BLaER1 treated with 17β-estradiol and CSF1 and Interleukin-3, amounts not matched to agents 10 nM and 100 nM (cell line): ENCODE results near the gene FUBP3.
"Not testable (repeated sequence)": the region's sequence is repeated elsewhere in the genome, so short reads cannot be mapped to it uniquely, and the experiment has no call there.

ENCODE experiments used
- H3K27ac ChIP-seq, 11 experiments: shearing (Covaris generic); formaldehyde crosslinking; 2 replicates each; pipeline ENCODE4 v1.8.1; 2022
- H3K27me3 ChIP-seq, 11 experiments: shearing (Covaris generic); formaldehyde crosslinking; 2 replicates each; pipeline ENCODE4 v1.8.1; 2022
- H3K36me3 ChIP-seq, 11 experiments: shearing (Covaris generic); formaldehyde crosslinking; 2 replicates each; pipeline ENCODE4 v1.8.1; 2022
- H3K4me1 ChIP-seq, 10 experiments: shearing (Covaris generic); formaldehyde crosslinking; 2 replicates each; pipeline ENCODE4 v1.8.1; 2022
- H3K4me2 ChIP-seq, 11 experiments: shearing (Covaris generic); formaldehyde crosslinking; 2 replicates each; pipeline ENCODE4 v1.8.1; 2022
- H3K4me3 ChIP-seq, 10 experiments: shearing (Covaris generic); formaldehyde crosslinking; 2 replicates each; pipeline ENCODE4 v1.8.1; 2022
- H3K9ac ChIP-seq, 11 experiments: shearing (Covaris generic); formaldehyde crosslinking; 2 replicates each; pipeline ENCODE4 v1.8.1; 2022
- H3K9me3 ChIP-seq, 11 experiments: shearing (Covaris generic); formaldehyde crosslinking; replicated peaks in 1 of 11; 2 replicates each; pipeline ENCODE4 v1.8.1; 2022
- H4K20me1 ChIP-seq, 11 experiments: shearing (Covaris generic); formaldehyde crosslinking; 2 replicates each; pipeline ENCODE4 v1.8.1; 2022
- Cebpa-rat ChIP-seq, 11 experiments: shearing (Covaris generic); IDR thresholded peaks; 2 replicates each; pipeline ENCODE4 v1.8.1; 2022

The FUBP3 gene

GRCh38 chr9:130549093-130549735, 30.2 kb upstream of the FUBP3 start:
- H3K27me3 ChIP-seq: no peaks in the 10 kb centered on the region
- no peaks in the 10 kb centered on the region for H3K36me3 ChIP-seq
- H3K27ac ChIP-seq: no peak overlapping the region
- no peak overlapping the region for H3K9ac ChIP-seq
- H3K4me1 ChIP-seq: peaks cover 0 to 8% (median 2%) of the 10 kb centered on the region in 10 experiments; a peak in 13 of 20 replicates
- no peak overlapping the region for H3K4me2 ChIP-seq
- H3K9me3 ChIP-seq: peaks cover 0 to 10% (median 7%) of the 10 kb centered on the region in 11 experiments; a peak in 17 of 22 replicates
- TF ChIP-seq Cebpa-rat (IDR thresholded peaks at IDR 0.05): no peak
- H3K4me3 ChIP-seq: no peak overlapping the region
- no peaks in the 10 kb centered on the region for H4K20me1 ChIP-seq

GRCh38 chr9:130554606-130555005, 24.8 kb upstream of the FUBP3 start:
- Histone ChIP-seq H3K4me1 (peaks cover 0 to 10% (median 6%) of the 10 kb centered on the region in 10 experiments; a peak in 6 of 20 replicates), H4K20me1 (no peaks in the 10 kb centered on the region), H3K4me3 (no peak overlapping the region), H3K27me3 (no peaks in the 10 kb centered on the region), H3K9ac (no peak overlapping the region), H3K27ac (no peak overlapping the region), H3K4me2 (no peak overlapping the region), H3K36me3 (no peaks in the 10 kb centered on the region), H3K9me3 (peaks cover 0 to under 1% (median 0%) of the 10 kb centered on the region in 11 experiments; a peak in 4 of 22 replicates)
- no peak for TF ChIP-seq Cebpa-rat (IDR thresholded peaks at IDR 0.05)

GRCh38 chr9:130555061-130555460, 24.3 kb upstream of the FUBP3 start:
- Histone ChIP-seq H4K20me1 (no peaks in the 10 kb centered on the region), H3K9ac (no peak overlapping the region), H3K27me3 (no peaks in the 10 kb centered on the region), H3K27ac (no peak overlapping the region), H3K4me3 (no peak overlapping the region), H3K36me3 (no peaks in the 10 kb centered on the region), H3K9me3 (no peaks in the 10 kb centered on the region), H3K4me2 (no peak overlapping the region), H3K4me1 (peaks cover 0 to 13% (median 6%) of the 10 kb centered on the region in 10 experiments; a peak in 7 of 20 replicates)
- no peak for TF ChIP-seq Cebpa-rat (IDR thresholded peaks at IDR 0.05)

GRCh38 chr9:130555968-130556367, 23.4 kb upstream of the FUBP3 start:
- Histone ChIP-seq H3K9me3 (no peaks in the 10 kb centered on the region), H3K36me3 (no peaks in the 10 kb centered on the region), H3K27ac (no peak overlapping the region), H3K27me3 (no peaks in the 10 kb centered on the region), H3K4me3 (no peak overlapping the region), H3K4me2 (no peak overlapping the region), H4K20me1 (no peaks in the 10 kb centered on the region), H3K4me1 (peaks cover 0 to 22% (median 13%) of the 10 kb centered on the region in 10 experiments; a peak in 18 of 20 replicates), H3K9ac (no peak overlapping the region)
- TF ChIP-seq Cebpa-rat (IDR thresholded peaks at IDR 0.05): no peak

- Histone ChIP-seq H3K36me3 (no peaks in the 10 kb centered on the region), H3K27me3 (no peaks in the 10 kb centered on the region), H3K9ac (no peak overlapping the region), H3K27ac (no peak overlapping the region), H3K4me3 (no peak overlapping the region), H3K4me2 (no peak overlapping the region), H3K9me3 (no peaks in the 10 kb centered on the region), H3K4me1 (peaks cover 4 to 28% (median 19%) of the 10 kb centered on the region in 10 experiments; a peak in 18 of 20 replicates), H4K20me1 (no peaks in the 10 kb centered on the region)
- no peak for TF ChIP-seq Cebpa-rat (IDR thresholded peaks at IDR 0.05)
Measured at GRCh38 chr9:130556396-130557076, 22.8 kb upstream of the FUBP3 start.

- Histone ChIP-seq H3K36me3 (no peaks in the 10 kb centered on the region), H3K27ac (no peak overlapping the region), H3K4me3 (no peak overlapping the region), H4K20me1 (no peaks in the 10 kb centered on the region), H3K9me3 (no peaks in the 10 kb centered on the region), H3K4me2 (no peak overlapping the region), H3K9ac (no peak overlapping the region), H3K4me1 (peaks cover 9 to 33% (median 24%) of the 10 kb centered on the region in 10 experiments; a peak in 19 of 20 replicates), H3K27me3 (no peaks in the 10 kb centered on the region)
- TF ChIP-seq Cebpa-rat (IDR thresholded peaks at IDR 0.05): no peak
Measured at GRCh38 chr9:130557077-130557468, 22.3 kb upstream of the FUBP3 start.

GRCh38 chr9:130561056-130561455, 18.3 kb upstream of the FUBP3 start:
- H3K4me3 ChIP-seq: no peak overlapping the region
- H4K20me1 ChIP-seq: no peaks in the 10 kb centered on the region
- peak overlapping the region in 6 of 11 experiments; percentile 34 to 61 (median 38); a peak in 11 of 22 replicates for H3K9ac ChIP-seq
- H3K27me3 ChIP-seq: no peaks in the 10 kb centered on the region
- TF ChIP-seq Cebpa-rat (IDR thresholded peaks at IDR 0.05): no peak
- no peaks in the 10 kb centered on the region for H3K9me3 ChIP-seq
- H3K4me1 ChIP-seq: peaks cover 15 to 63% (median 40%) of the 10 kb centered on the region in 10 experiments
- H3K27ac ChIP-seq: peak overlapping the region in 6 of 11 experiments; percentile 43 to 69 (median 54); a peak in 13 of 22 replicates
- no peaks in the 10 kb centered on the region for H3K36me3 ChIP-seq
- peak overlapping the region in 10 of 11 experiments; percentile 32 to 73 (median 52); a peak in 19 of 22 replicates for H3K4me2 ChIP-seq

- not testable (repeated sequence) for H3K9me3 ChIP-seq, H3K36me3 ChIP-seq, H4K20me1 ChIP-seq, H3K27me3 ChIP-seq, H3K9ac ChIP-seq, H3K4me3 ChIP-seq
- Histone ChIP-seq H3K4me1 (peaks cover 15 to 77% (median 52%) of the 10 kb centered on the region in 10 experiments), H3K27ac (peak overlapping the region in 3 of 11 experiments; percentile 27 to 39 (median 38); a peak in 2 of 22 replicates), H3K4me2 (peak overlapping the region in 5 of 11 experiments; percentile 52 to 73 (median 56); a peak in 5 of 22 replicates)
Measured at GRCh38 chr9:130562525-130562924, 16.9 kb upstream of the FUBP3 start.

GRCh38 chr9:130563797-130564196, 15.6 kb upstream of the FUBP3 start:
- no peaks in the 10 kb centered on the region for H3K9me3 ChIP-seq
- no peaks in the 10 kb centered on the region for H4K20me1 ChIP-seq
- H3K4me1 ChIP-seq: peaks cover 15 to 82% (median 51%) of the 10 kb centered on the region in 10 experiments
- no peaks in the 10 kb centered on the region for H3K36me3 ChIP-seq
- TF ChIP-seq Cebpa-rat (IDR thresholded peaks at IDR 0.05): no peak
- peak overlapping the region in 2 of 11 experiments; percentile 4 to 83; a peak in 2 of 22 replicates for H3K4me2 ChIP-seq
- no peak overlapping the region for H3K27ac ChIP-seq
- H3K4me3 ChIP-seq: no peak overlapping the region
- H3K9ac ChIP-seq: no peak overlapping the region
- no peaks in the 10 kb centered on the region for H3K27me3 ChIP-seq
